ENCODE results near the gene DPH5.
"Not testable (repeated sequence)": the region's sequence is repeated elsewhere in the genome, so short reads cannot be mapped to it uniquely, and the experiment has no call there.

Gene DPH5, protein sequence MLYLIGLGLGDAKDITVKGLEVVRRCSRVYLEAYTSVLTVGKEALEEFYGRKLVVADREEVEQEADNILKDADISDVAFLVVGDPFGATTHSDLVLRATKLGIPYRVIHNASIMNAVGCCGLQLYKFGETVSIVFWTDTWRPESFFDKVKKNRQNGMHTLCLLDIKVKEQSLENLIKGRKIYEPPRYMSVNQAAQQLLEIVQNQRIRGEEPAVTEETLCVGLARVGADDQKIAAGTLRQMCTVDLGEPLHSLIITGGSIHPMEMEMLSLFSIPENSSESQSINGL

DNA sequence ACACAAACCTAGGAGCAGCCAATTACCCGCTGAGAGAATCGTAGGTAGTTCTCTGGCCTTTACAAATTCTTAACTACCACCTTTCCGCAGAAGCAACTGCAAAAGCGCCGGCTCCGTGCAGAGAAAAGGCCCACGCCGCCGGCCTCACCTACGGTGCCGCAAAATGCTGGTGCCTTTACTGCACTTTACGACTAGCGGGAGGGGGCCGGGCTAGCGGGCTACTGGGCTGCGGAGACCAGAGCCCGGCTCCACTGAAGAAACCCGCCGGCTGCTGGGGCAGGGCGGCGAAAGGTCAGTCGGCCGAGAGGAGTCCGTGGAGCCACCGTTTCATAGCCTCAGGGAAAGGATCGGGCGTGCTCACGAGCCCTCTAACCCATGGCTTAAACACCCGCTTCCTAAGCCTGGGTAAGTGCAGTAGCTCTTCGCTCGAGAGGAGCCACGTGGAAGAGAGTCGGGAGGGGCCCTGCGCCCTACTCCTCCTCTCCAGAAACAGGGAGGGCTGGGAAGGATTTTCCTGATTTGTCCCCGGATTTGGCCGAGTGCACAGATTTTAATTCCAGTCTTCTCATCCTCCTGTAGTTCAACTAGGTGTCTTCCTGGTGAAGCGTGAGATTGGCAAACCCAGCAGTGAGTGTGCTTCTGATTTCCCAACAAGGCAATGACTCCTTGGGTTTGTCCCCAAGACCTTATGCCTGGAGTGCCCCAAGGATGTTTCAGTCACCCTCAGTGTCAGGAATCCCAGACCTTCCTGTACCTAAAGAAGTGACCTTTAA, at the start of gene DPH5:
Gene DPH5 (minus strand): TSS at position 128 of the 773 bp plus-strand sequence. CDS start 341 bp downstream, outside the sequence.
- H3K36me3 ChIP-seq (ENCODE audit: control insufficient read depth, insufficient read depth, low read length), result no peaks in the 10 kb centered on the region; the same call in 1 of the 2 replicates
- DNase-seq (ENCODE audit: extremely low read depth, insufficient read length), result peak; percentile 89
- H3K4me3 ChIP-seq (replicated peaks; ENCODE audit: low read depth, low read length), result peak within 1 kb of the TSS; percentile 95
- no peaks in the 10 kb centered on the region for H3K27me3 ChIP-seq (replicated peaks; ENCODE audit: control insufficient read depth, insufficient read depth, low read length)
- TF ChIP-seq, protein P1, sequence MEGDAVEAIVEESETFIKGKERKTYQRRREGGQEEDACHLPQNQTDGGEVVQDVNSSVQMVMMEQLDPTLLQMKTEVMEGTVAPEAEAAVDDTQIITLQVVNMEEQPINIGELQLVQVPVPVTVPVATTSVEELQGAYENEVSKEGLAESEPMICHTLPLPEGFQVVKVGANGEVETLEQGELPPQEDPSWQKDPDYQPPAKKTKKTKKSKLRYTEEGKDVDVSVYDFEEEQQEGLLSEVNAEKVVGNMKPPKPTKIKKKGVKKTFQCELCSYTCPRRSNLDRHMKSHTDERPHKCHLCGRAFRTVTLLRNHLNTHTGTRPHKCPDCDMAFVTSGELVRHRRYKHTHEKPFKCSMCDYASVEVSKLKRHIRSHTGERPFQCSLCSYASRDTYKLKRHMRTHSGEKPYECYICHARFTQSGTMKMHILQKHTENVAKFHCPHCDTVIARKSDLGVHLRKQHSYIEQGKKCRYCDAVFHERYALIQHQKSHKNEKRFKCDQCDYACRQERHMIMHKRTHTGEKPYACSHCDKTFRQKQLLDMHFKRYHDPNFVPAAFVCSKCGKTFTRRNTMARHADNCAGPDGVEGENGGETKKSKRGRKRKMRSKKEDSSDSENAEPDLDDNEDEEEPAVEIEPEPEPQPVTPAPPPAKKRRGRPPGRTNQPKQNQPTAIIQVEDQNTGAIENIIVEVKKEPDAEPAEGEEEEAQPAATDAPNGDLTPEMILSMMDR (IDR thresholded peaks at IDR 0.05; ENCODE audit: insufficient read depth, low read length, poor library complexity, severe bottlenecking), result no peak

DNA sequence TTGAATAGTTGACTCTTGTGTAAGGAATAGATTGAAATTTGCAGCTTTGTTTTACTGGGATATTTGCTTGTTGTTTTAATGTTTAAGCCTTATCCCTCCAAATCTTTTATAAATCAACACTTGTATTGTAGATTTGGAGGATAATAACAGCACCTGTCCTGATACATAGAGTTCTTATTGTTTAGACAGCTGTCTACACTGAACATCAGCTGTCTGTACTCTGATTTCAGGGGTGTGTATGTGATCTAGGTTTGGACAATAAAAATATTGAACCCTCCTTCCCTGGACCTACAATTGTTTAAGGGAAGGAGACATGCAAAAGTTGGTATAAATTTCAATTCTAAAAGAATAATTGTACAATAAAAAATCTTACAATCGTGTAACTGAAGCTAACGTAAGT, 48.3 kb upstream of the DPH5 start:
- TF ChIP-seq, protein P1 (IDR thresholded peaks at IDR 0.05; ENCODE audit: insufficient read depth, low read length, poor library complexity, severe bottlenecking), result no peak
- DNase-seq (ENCODE audit: extremely low read depth, insufficient read length), result no peak

DNA sequence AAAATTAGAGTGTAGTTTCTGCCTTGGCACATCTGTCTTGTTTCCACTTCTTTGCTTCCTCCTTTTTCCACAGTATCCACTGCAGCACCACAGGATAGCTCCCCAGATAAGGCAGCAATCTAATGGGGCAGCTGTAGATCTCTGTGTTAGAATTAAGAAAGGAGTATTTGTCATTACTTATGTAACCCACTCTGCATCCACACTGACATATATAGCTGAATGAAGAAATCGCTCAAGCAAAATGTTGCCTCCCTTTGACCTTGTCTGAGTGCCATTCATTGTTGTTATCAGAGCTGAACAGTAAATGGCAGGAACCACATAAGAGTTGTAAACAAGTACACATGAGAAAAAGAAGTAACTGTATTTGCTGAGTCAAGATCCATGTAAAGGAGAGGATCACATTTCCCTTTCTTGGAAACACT, 45.9 kb upstream of the DPH5 start:
- Histone ChIP-seq H3K4me3 (replicated peaks; ENCODE audit: low read depth, low read length) (no peak overlapping the region), H3K36me3 (ENCODE audit: control insufficient read depth, insufficient read depth, low read length) (no peaks in the 10 kb centered on the region; the same call in 1 of the 2 replicates), H3K27me3 (replicated peaks; ENCODE audit: control insufficient read depth, insufficient read depth, low read length) (no peaks in the 10 kb centered on the region)
- DNase-seq (ENCODE audit: extremely low read depth, insufficient read length), result no peak
- TF ChIP-seq, protein P1 (IDR thresholded peaks at IDR 0.05; ENCODE audit: insufficient read depth, low read length, poor library complexity, severe bottlenecking), result no peak

More for the DNA sequence above, 48.3 kb upstream of the DPH5 start:
- Histone ChIP-seq H3K36me3 (ENCODE audit: control insufficient read depth, insufficient read depth, low read length) (peaks cover 2% of the 10 kb centered on the region), H3K4me3 (replicated peaks; ENCODE audit: low read depth, low read length) (no peak overlapping the region), H3K27me3 (replicated peaks; ENCODE audit: control insufficient read depth, insufficient read depth, low read length) (no peaks in the 10 kb centered on the region)

DNA sequence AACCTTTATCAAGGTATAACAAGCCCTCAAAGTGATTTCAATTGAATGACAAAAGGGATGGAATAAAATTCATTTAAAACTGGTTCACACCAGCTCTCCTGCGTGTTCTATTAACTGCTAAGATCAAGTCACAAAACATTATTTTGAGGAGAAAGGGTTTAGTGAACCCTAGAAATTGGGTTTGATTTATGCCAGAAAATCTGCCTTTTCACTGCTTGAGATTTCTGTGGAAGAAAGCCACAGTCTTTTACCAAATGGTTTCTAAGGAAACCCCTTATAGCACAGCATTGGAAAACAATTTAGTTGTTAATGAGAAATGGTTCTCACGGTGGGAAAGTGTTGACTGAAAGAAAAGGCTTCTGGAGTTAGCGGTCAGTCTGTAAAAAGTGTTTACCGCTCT, 43.6 kb upstream of the DPH5 start:
- TF ChIP-seq, protein P1 (IDR thresholded peaks at IDR 0.05; ENCODE audit: insufficient read depth, low read length, poor library complexity, severe bottlenecking), result no peak
- no peaks in the 10 kb centered on the region; the same call in 1 of the 2 replicates for H3K36me3 ChIP-seq (ENCODE audit: control insufficient read depth, insufficient read depth, low read length)
- DNase-seq (ENCODE audit: extremely low read depth, insufficient read length), result no peak
- H3K4me3 ChIP-seq (replicated peaks; ENCODE audit: low read depth, low read length), result no peak overlapping the region
- no peaks in the 10 kb centered on the region for H3K27me3 ChIP-seq (replicated peaks; ENCODE audit: control insufficient read depth, insufficient read depth, low read length)

DNA sequence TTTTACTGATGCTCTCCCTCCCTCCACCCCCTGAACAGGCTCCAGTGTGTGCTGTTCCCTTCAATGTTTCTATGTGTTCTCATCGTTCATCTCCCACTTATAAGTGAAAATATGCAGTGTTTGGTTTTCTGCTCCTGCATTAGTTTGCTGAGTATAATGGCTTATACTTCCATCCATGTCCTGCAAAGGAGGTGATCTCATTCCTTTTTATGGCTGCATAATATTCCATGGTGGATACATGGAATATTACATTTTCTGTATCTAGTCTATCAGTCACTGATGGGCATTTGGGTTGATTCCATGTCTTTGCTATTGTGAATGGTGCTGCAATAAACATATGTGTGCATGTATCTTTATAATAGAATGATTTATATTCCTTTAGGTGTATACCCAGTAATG, 41.4 kb upstream of the DPH5 start:
- H3K4me3 ChIP-seq (replicated peaks; ENCODE audit: low read depth, low read length); H3K27me3 ChIP-seq (replicated peaks; ENCODE audit: control insufficient read depth, insufficient read depth, low read length); DNase-seq (ENCODE audit: extremely low read depth, insufficient read length); H3K36me3 ChIP-seq (ENCODE audit: control insufficient read depth, insufficient read depth, low read length): not testable (repeated sequence)

DNA sequence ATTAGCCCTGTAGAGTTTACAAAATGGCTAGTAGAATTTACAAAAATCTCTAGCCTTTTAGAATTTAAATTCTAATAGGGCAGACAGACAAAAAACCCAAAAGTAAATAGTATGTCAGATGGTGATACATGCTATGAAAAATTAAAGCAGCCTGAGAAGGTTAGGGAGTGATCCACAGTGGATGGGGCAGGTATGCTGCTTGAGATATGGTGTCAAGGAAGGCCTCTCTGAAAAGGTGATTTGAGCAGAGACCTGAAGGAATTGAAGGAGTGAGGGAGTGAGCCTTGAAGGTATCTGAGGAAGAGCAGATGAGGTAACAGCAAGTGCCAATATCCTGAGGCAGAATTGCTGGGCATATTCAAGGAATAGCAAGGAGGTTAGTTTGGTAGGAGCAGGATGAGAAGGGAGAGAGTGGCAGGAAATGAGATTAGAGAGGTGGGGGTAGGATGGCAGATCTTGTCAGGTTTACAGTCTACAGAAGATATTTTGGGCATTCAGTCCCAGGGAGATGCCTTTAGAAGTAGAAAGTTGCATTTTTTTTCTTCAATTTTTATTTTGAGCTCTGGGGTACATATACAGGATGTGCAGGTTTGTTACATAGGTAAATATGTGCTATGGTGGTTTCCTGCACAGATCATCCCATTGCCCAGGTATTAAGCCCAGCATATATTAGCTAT, 40.8 kb upstream of the DPH5 start:
- no peak for DNase-seq (ENCODE audit: extremely low read depth, insufficient read length)
- no peaks in the 10 kb centered on the region for H3K27me3 ChIP-seq (replicated peaks; ENCODE audit: control insufficient read depth, insufficient read depth, low read length)
- TF ChIP-seq, protein P1 (IDR thresholded peaks at IDR 0.05; ENCODE audit: insufficient read depth, low read length, poor library complexity, severe bottlenecking), result no peak
- no peaks in the 10 kb centered on the region for H3K36me3 ChIP-seq (ENCODE audit: control insufficient read depth, insufficient read depth, low read length)
- no peak overlapping the region for H3K4me3 ChIP-seq (replicated peaks; ENCODE audit: low read depth, low read length)

Measured in GM06990 (cell line).